PFSK-1 (cell line): ENCODE results near the gene NCKAP1.

Experiments used
- FOXP2 ChIP-seq: optimal IDR thresholded peaks from 2 replicates; pipeline ENCODE3; 2011; ENCODE audit warnings: borderline replicate concordance, control low read depth, inconsistent platforms; ENCODE audit not compliant: insufficient read depth; ENCODE audit errors: extremely low read length, extremely low read depth
- POLR2AphosphoS5 ChIP-seq: IDR thresholded peaks from 2 replicates; pipeline ENCODE4 v1.6.1; 2012; ENCODE audit warnings: low read depth, mild to moderate bottlenecking, control low read depth, low read length, moderate library complexity
- REST ChIP-seq, 2 experiments: IDR thresholded peaks; 2 replicates each; pipeline versions ENCODE4 v1.6.1 to v1.8.0; 2011 to 2012; ENCODE audit warnings: low read depth in 2 of 2, low read length in 2 of 2, control low read depth in 1 of 2, inconsistent platforms in 1 of 2, mild to moderate bottlenecking in 1 of 2, moderate library complexity in 1 of 2; ENCODE audit not compliant: insufficient read depth in 1 of 2
- SIN3A ChIP-seq: IDR thresholded peaks from 2 replicates; pipeline ENCODE4 v1.6.1; 2012; ENCODE audit warnings: mild to moderate bottlenecking, low read length, moderate library complexity, borderline replicate concordance; ENCODE audit not compliant: insufficient read depth
- TAF1 ChIP-seq: IDR thresholded peaks from 2 replicates; pipeline ENCODE4 v1.6.1; 2012; ENCODE audit warnings: low read length, control low read depth, borderline replicate concordance; ENCODE audit not compliant: insufficient read depth

Gene NCKAP1

GRCh38 chr2:182904844-182905243 is 133.4 kb downstream of the NCKAP1 start:
- TF ChIP-seq POLR2AphosphoS5 = no peak
- no peak for TF ChIP-seq TAF1
- no peak for TF ChIP-seq REST (IDR thresholded peaks at IDR 0.05; ENCODE audit: insufficient read depth in 1 of 2, low read depth in 2 of 2, low read length in 2 of 2)
- no peak for TF ChIP-seq SIN3A
- no peak for TF ChIP-seq FOXP2

- no peak for TF ChIP-seq FOXP2
- TF ChIP-seq POLR2AphosphoS5 = no peak
- no peak for TF ChIP-seq REST (IDR thresholded peaks at IDR 0.05; ENCODE audit: insufficient read depth in 1 of 2, low read depth in 2 of 2, low read length in 2 of 2)
- no peak for TF ChIP-seq SIN3A
- TF ChIP-seq TAF1 = no peak
These were observed 134.7 kb downstream of the NCKAP1 start for GRCh38 chr2:182903566-182903965.

GRCh38 chr2:182901748-182902147 is 136.5 kb downstream of the NCKAP1 start:
- TF ChIP-seq REST (IDR thresholded peaks at IDR 0.05; ENCODE audit: insufficient read depth in 1 of 2, low read depth in 2 of 2, low read length in 2 of 2) (no peak), TAF1 (no peak)

GRCh38 chr2:182898718-182899117 is 139.5 kb downstream of the NCKAP1 start:
- TF ChIP-seq FOXP2 (no peak), REST (IDR thresholded peaks at IDR 0.05; ENCODE audit: insufficient read depth in 1 of 2, low read depth in 2 of 2, low read length in 2 of 2) (no peak), SIN3A (no peak), POLR2AphosphoS5 (no peak), TAF1 (no peak)

- no peak for TF ChIP-seq POLR2AphosphoS5
- no peak for TF ChIP-seq FOXP2
- no peak for TF ChIP-seq REST (IDR thresholded peaks at IDR 0.05; ENCODE audit: insufficient read depth in 1 of 2, low read depth in 2 of 2, low read length in 2 of 2)
- no peak for TF ChIP-seq SIN3A
These were observed 141.1 kb downstream of the NCKAP1 start for GRCh38 chr2:182897137-182897536.
